ENCODE measurements around the gene PHF21B.
"Not testable (repeated sequence)": the region's sequence is repeated elsewhere in the genome, so short reads cannot be mapped to it uniquely, and the experiment has no call there.

Gene PHF21B

GRCh38 chr22:45009606-45010531 lies at the start of gene PHF21B:
Gene PHF21B (minus strand): TSS chr22:45010005. CDS start chr22:45009549, 456 bp downstream.
- DNase-seq: no peak

- DNase-seq: no peak
These were observed 49.5 kb upstream of the PHF21B start for GRCh38 chr22:45059296-45059695.

- DNase-seq: no peak
These were observed 48.8 kb upstream of the PHF21B start for GRCh38 chr22:45058622-45058912.

- DNase-seq: no peak
These were observed 46.1 kb upstream of the PHF21B start for GRCh38 chr22:45055936-45056335.

- DNase-seq: no peak
These were observed 43.8 kb upstream of the PHF21B start for GRCh38 chr22:45053571-45053970.

- DNase-seq: no peak
These were observed 43.3 kb upstream of the PHF21B start for GRCh38 chr22:45053094-45053493.

- DNase-seq: not testable (repeated sequence)
These were observed 42.9 kb upstream of the PHF21B start for GRCh38 chr22:45052665-45053064.

GRCh38 chr22:45051946-45052345 lies 42.1 kb upstream of the PHF21B start:
- DNase-seq: no peak

GRCh38 chr22:45051419-45051818 lies 41.6 kb upstream of the PHF21B start:
- no peak for DNase-seq

- DNase-seq: no peak
These were observed 37.5 kb upstream of the PHF21B start for GRCh38 chr22:45047260-45047659.

- no peak for DNase-seq
These were observed 35.4 kb upstream of the PHF21B start for GRCh38 chr22:45045208-45045607.

GRCh38 chr22:45042263-45042662 lies 32.5 kb upstream of the PHF21B start:
- no peak for DNase-seq

- no peak for DNase-seq
These were observed 29.3 kb upstream of the PHF21B start for GRCh38 chr22:45039133-45039532.

GRCh38 chr22:45036154-45036553 lies 26.3 kb upstream of the PHF21B start:
- no peak for DNase-seq

GRCh38 chr22:45034821-45035220 lies 25.0 kb upstream of the PHF21B start:
- no peak for DNase-seq

- no peak for DNase-seq
These were observed 24.4 kb upstream of the PHF21B start for GRCh38 chr22:45034156-45034555.

- DNase-seq: no peak
These were observed 23.3 kb upstream of the PHF21B start for GRCh38 chr22:45033136-45033535.

GRCh38 chr22:45031629-45032403 lies 22.0 kb upstream of the PHF21B start:
- no peak for DNase-seq

GRCh38 chr22:45029501-45029900 lies 19.7 kb upstream of the PHF21B start:
- DNase-seq: no peak

GRCh38 chr22:45026511-45026910 lies 16.7 kb upstream of the PHF21B start:
- no peak for DNase-seq

- DNase-seq: no peak
These were observed 13.6 kb upstream of the PHF21B start for GRCh38 chr22:45023431-45023830.

GRCh38 chr22:45019861-45020655 lies 10.3 kb upstream of the PHF21B start:
- DNase-seq: no peak

- DNase-seq: no peak
These were observed 4.8 kb upstream of the PHF21B start for GRCh38 chr22:45014654-45015053.
